HG02610 (cell line): ENCODE measurements around the gene SH3BP4.

Experiments
- ATAC-seq: cut with Tn5 transposase; IDR thresholded peaks from one replicate; pipeline ENCODE4 v1.9.1; 2021; ENCODE audit warnings: mild to moderate bottlenecking, moderate library complexity; ENCODE audit not compliant: unreplicated experiment

The SH3BP4 gene

DNA sequence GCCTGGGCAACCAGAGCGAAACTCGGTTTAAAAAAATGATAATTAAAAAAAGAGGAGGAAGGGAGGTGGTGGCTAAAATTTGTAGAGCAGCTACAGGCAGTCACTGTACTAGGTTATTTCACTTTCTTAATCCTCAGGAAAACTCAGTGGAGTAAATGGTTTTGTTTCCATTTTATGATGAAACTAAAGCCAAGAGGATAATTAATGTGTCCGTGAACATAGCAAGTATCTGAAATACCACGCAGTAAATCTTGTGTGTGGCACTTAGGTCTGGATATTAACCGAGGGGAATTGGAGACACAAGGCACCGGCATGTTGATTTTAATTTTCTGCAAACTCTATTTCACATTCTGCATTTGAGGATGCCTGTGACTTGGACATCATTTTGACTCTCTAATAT, 14.5 kb downstream of the SH3BP4 start:
- ATAC-seq, result no peak

GRCh38 chr2:234967201-234967869, 15.5 kb downstream of the SH3BP4 start:
- no peak for ATAC-seq

- no peak for ATAC-seq
Measured at GRCh38 chr2:234967870-234968208, 16.0 kb downstream of the SH3BP4 start.

DNA sequence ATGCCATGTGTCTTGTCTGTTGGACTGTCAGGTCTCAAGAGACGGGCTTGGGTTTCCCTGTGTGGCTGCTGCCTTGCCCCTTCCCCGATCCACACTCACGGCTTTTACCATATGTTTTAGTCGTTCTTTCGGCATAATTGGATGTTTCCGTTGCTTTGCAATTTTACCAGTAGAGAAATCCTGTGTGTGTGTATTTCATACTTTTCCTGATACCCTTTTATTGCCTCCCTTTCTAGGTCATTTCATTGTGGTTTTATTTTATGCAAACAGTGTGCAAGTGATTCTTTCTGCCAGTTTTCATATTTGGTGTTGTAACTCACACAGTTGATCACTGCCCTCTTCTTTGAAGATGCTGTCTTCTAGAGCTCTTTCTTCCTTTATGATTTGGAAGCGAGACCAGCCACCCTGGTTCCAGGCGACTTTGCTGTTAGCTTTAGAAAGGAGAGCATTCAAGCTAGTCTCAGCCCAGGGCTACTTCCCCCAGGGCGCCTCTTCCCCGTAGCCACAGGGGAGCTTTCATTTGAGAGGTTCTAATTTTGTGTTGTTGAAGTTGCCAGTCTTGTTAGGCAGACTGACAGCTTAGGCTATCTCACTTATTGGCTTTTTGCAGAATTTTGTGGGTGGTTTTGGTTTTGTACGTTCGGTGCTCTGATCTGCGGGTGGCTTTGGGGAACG, 17.0 kb downstream of the SH3BP4 start:
- ATAC-seq, result no peak

GRCh38 chr2:234969306-234970098, 17.7 kb downstream of the SH3BP4 start:
- no peak for ATAC-seq

DNA sequence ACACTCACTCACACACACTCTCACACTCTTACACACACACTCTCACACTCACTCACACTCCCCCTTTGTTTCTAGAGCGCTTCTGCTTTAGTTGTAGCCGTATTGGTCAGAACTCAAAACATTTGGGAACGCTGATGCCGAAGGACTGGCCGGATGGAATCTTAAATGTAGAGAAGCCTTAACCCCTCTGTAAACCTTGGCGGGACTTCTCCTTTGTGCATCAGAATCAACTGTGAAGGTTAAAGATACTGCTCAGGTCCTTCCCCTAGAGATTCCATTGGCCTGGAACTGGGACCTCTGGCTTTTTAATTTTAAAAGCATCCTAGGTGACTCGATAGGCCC, 18.3 kb downstream of the SH3BP4 start:
- ATAC-seq, result no peak

- no peak for ATAC-seq
Measured at GRCh38 chr2:234970477-234970882, 18.7 kb downstream of the SH3BP4 start.

- ATAC-seq, result no peak
Measured at GRCh38 chr2:234971496-234971895, 19.7 kb downstream of the SH3BP4 start.

DNA sequence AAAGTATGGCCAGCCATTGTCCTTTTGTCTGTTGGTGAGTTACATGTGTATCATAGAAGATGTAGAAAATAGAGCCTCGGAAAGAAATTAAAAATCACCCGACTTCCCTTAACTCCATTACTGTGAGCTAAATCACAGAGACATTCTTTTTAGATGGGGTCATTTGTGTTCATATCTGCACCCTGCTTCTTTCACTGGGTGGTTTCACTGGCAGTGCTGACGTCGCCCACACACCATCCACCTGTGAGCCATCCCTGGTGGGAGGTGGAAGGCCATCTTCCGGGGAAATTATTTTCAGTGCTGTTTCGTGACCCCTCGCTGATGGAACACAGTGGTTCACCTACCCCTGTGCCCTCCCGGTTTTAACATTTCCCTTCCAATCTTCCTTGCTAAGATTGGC, 21.2 kb downstream of the SH3BP4 start:
- no peak for ATAC-seq

DNA sequence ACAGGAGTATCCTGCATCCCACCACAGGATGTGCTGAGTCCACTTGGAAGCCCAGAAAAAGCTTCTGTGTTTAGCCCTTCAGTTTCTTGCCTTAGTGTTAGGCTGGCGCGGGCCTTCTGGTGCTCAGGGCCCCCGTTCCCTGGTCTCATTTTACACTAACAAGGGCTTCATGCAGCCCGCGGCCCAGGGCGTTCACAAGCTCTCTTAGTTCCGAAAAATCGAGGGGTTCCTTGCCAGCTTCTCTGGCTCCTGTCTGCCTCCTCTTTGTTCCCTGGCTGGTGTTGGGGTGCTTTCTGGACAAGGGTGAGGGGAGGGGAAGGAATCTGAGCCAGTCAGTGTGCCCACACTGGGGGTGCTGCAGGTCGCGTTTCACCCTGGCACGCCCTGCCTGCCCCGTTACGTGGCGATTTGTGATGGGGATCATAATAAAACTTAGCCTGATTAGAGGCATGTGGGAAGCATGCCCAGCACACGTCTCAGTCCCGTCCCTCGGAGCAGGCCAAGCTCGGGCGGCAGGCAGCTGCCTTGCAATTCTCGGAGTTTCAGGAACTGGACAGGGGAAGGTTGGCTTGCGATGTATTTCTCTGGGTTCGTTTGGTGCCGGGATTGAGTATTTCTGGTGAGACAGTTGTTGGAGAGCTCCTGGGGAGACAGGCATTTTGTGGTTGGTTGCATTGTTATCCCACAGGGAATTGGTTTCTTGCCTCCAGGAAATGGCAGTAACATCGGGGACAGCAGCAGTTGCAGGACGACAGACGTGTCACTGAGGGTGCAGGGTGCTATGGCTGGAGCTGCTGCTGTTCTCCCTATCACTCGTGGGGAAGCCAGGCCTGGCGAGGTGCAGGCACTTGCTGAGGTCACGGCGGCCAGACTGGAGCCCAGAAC, 22.9 kb downstream of the SH3BP4 start:
- no peak for ATAC-seq

DNA sequence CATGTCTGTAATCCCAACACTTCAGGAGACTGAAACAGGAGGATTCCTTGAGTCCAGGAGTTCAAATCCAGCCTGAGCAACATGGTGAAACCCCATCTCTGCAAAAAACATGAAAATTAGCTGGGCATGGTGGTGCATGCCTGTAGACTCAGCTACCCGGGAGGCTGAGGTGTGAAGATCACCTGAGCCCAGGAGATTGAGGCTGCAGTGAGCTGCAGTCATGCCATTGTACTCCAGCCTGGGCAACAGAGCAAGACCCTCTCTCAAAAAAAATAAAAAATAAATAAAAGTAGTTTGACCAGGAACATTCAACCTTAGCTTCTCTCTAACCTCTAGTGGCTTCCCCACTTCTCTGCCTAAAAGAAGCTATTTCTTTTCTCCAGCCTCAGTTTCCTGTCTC, 23.8 kb downstream of the SH3BP4 start:
- no peak for ATAC-seq

DNA sequence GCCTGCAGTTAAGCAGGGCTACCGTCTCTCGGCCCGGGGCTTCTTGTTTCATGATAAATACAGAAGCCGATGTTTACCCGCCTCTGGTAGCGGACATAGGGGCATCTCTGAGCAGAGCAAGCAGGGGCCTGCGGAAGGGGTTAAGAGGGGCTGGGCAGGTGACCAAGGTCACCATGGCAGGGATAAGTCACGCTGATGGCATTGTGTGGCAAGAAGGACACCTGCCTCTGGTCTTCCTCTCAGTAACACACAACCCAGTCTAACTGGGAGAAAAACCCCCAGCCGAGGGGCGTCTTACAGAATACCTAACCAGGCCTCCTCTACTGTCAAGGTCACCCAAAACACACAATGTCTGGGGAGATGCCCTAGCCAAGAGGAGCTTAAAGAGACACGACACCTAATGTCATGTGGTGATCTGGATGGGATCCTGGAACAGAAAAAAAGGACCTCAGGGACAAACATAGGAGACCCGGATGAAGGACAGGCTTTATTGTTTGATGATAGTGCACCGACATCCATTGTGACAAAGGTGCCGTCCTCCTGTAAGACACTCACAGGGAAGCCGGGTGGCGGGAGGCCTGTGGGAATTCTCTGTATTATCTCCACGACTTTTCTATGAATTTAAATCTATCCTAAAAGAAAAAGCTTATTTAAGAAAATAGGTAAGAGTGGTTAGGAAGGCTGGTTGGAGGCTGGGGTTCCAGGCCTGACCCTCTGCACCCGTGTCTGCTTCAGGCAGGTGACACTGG, 24.8 kb downstream of the SH3BP4 start:
- ATAC-seq, result no peak

GRCh38 chr2:234977228-234977679, 25.4 kb downstream of the SH3BP4 start:
- ATAC-seq, result no peak

GRCh38 chr2:234978466-234979203, 26.8 kb downstream of the SH3BP4 start:
- ATAC-seq, result no peak

DNA sequence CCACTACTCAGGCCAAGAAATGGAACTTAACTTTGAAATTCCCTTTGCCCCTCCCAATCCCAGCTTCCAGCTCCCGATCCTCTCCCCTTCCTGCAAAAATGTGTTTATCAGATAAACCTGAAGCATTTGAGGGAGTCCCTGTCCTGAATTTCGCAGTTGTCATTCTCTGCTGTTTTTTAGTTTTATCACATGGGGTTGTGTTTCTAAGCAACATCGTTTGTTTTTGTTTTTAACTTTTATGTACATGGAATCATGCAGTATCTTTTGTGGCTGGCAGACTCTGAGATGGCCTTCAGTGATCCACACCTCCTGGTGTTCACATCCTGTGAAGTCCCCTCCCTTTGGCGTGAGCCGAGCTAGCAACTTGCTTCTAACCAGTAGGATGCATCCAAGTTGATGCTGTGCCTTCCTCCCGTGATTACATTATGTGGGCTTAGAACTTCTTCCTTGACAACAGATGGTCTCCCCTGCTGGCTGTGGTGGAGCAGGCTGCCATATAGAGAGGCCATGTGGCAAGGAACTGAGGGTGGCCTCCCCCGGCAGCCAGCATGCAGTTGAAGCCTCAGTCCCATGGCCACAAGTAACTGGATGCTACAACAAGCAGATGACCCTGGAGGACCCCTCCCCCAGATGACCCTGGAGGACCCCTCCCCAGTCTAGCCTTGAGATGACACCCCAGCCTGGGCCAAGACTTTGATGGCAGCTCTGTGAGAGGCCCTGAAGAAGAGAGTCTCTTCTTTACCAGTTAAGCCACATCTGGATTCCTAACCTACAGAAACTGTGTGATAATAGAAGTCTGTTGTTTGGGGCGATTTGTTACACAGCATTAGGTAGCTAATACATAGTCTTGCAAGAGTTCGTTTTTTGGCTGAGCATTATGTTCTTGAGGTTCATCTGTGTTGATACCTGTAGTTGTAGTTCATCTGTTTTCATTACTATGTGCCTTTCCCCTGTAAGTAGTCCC, 27.7 kb downstream of the SH3BP4 start:
- ATAC-seq, result no peak

DNA sequence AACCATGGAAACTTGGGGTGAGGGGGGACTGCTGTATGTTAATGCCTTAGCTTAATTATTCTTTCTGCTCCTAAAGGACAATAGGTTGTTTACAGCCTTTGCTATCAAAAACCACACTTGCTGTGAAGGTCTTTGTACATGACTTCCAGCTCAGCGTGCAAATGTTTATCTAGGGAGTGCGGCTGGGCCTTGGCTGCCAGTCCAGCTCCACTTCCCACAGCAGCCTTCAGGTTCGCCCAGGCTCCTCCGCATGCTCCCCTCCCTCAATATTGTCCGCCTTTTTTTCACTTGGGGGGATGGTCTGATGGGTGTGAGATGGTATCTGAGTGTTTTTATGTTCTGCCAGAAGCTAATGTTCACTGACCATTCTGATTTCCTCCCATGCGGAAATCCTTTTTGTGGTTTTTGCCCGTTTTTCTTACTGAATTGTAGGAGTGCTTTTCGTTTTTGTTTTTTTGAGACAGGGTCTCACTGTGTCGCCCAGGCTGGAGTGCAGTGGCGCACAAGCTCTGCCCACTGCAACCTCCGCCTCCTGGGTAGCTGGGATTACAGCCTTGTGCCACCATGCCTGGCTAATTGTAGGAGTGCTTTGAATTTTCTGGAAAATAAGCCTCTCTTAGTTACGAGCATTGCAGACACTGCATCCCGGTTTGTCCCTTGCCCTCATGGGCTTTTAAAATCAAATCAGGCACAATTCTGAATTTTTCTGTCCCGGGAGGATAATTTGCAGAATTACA, 28.8 kb downstream of the SH3BP4 start:
- ATAC-seq, result no peak

GRCh38 chr2:234981197-234982095, 29.6 kb downstream of the SH3BP4 start:
- no peak for ATAC-seq
